Keratinocyte (primary cell): ENCODE measurements around the gene PSMB10. TPM values are rescaled to one million over a fixed set of nuclear protein-coding genes. Genes with fewer than 3 reads are reported as not detected.

ENCODE experiments used
- DNase-seq: peaks from one replicate; pipeline ENCODE4 v3.0.0-alpha.2; 2011; ENCODE audit warnings: low read depth, missing footprints, low spot score
- FAIRE-seq: peaks from 2 replicates; lab custom pipeline; 2011; peaks lifted over from hg19 to GRCh38; lab: Jason Lieb, UNC
- H2AFZ ChIP-seq: 2 replicates; pipeline ENCODE4 v1.6.0; 2012; ENCODE audit warnings: low read length, control low read depth, inconsistent platforms; ENCODE audit not compliant: control insufficient read depth
- H3K27ac ChIP-seq: 2 replicates; pipeline ENCODE4 v1.5.1; 2011; ENCODE audit warnings: low read length; ENCODE audit not compliant: control insufficient read depth, insufficient read depth
- H3K27me3 ChIP-seq: 3 replicates; pipeline ENCODE4 v1.6.0; 2011; ENCODE audit warnings: low read length; ENCODE audit not compliant: control insufficient read depth, insufficient read depth; ENCODE audit errors: extremely low read depth
- H3K36me3 ChIP-seq, 2 experiments: 2 replicates in 1 of 2; 3 replicates in 1 of 2; pipeline ENCODE4 v1.5.1; 2011; ENCODE audit warnings: low read length in 2 of 2, mild to moderate bottlenecking in 1 of 2; ENCODE audit not compliant: control insufficient read depth in 2 of 2, insufficient read depth in 2 of 2; ENCODE audit errors: extremely low read depth in 1 of 2
- H3K4me1 ChIP-seq: 3 replicates; pipeline ENCODE4 v1.5.1; 2011; ENCODE audit warnings: low read length; ENCODE audit not compliant: control insufficient read depth, insufficient read depth; ENCODE audit errors: extremely low read depth
- H3K4me2 ChIP-seq: 3 replicates; pipeline ENCODE4 v1.6.0; 2011; ENCODE audit warnings: low read depth, low read length; ENCODE audit not compliant: control insufficient read depth, insufficient read depth; ENCODE audit errors: extremely low read depth
- H3K4me3 ChIP-seq, 3 experiments: fragments of 200-600 bp in 1 of 3; sonication (generic) in 1 of 3; 2 replicates in 2 of 3; 3 replicates in 1 of 3; pipeline ENCODE4 v1.5.1; 2011 to 2016; ENCODE audit warnings: low read length in 3 of 3, mild to moderate bottlenecking in 3 of 3, control low read depth in 2 of 3, inconsistent platforms in 1 of 3, low read depth in 1 of 3, mixed read lengths in 1 of 3, mixed run types in 1 of 3, moderate library complexity in 1 of 3; ENCODE audit not compliant: control insufficient read depth in 2 of 3, insufficient read depth in 2 of 3; ENCODE audit errors: extremely low read depth in 1 of 3
- H3K79me2 ChIP-seq: 2 replicates; pipeline ENCODE4 v1.6.0; 2012; ENCODE audit warnings: low read length; ENCODE audit not compliant: control insufficient read depth, insufficient read depth
- H3K9ac ChIP-seq: 3 replicates; pipeline ENCODE4 v1.6.0; 2011; ENCODE audit warnings: low read length; ENCODE audit not compliant: control insufficient read depth, insufficient read depth; ENCODE audit errors: extremely low read depth
- H3K9me1 ChIP-seq: 3 replicates; pipeline ENCODE4 v1.6.0; 2011; ENCODE audit warnings: low read length; ENCODE audit not compliant: control insufficient read depth, insufficient read depth; ENCODE audit errors: extremely low read depth
- H3K9me3 ChIP-seq: 2 replicates; pipeline ENCODE4 v1.5.1; 2012; ENCODE audit warnings: low read depth, low read length; ENCODE audit not compliant: control insufficient read depth
- H4K20me1 ChIP-seq: 3 replicates; pipeline ENCODE4 v1.6.0; 2011; ENCODE audit warnings: low read length; ENCODE audit not compliant: control insufficient read depth, insufficient read depth; ENCODE audit errors: extremely low read depth
- EZH2 ChIP-seq: IDR thresholded peaks from one replicate; pipeline ENCODE4 v1.6.1; 2012; ENCODE audit warnings: inconsistent platforms, mild to moderate bottlenecking, low read length, moderate library complexity
- dilution Hi-C: fragments of 300-500 bp; cut with MboI; formaldehyde crosslinking; loops from one replicate; pipeline ENCODE4 v1.7.0; 2020; ENCODE audit warnings: low sequenced_read_pairs; ENCODE audit not compliant: extremely low pct_ligation_motif_present
- polyA plus RNA-seq, 5 experiments: library from polyadenylated mRNA; depleted of rRNA in 3 of 5; stranded (reverse) in 3 of 5; stranded (forward) in 1 of 5; unstranded in 1 of 5; fragments of >200 nt; gene quantifications; 1 replicate in 1 of 5; 2 replicates in 3 of 5; 3 replicates in 1 of 5; pipeline versions ENCODE4 v1.2.1 to v1.2.3, GENCODE V29; 2011 to 2012; ENCODE audit warnings: missing spikeins in 2 of 5, low read depth in 1 of 5, low replicate concordance in 1 of 5
- TF ChIP-seq, protein P1 (sequence below), 3 experiments: IDR thresholded peaks in 1 of 3; conservative IDR thresholded peaks in 1 of 3; optimal IDR thresholded peaks in 1 of 3; 2 replicates in 2 of 3; 3 replicates in 1 of 3; pipeline versions ENCODE3 to v1.5.1; 2011; ENCODE audit warnings: low read length in 3 of 3, mild to moderate bottlenecking in 3 of 3, moderate library complexity in 2 of 3, control low read depth in 1 of 3, inconsistent platforms in 1 of 3; ENCODE audit not compliant: insufficient read depth in 2 of 3; ENCODE audit errors: extremely low read depth in 1 of 3

The PSMB10 gene
- polyA plus RNA-seq, 1 donor (not counting 4 experiments of a cell fraction or from before 2014, with no cell fraction given), result 11.1 TPM

DNA sequence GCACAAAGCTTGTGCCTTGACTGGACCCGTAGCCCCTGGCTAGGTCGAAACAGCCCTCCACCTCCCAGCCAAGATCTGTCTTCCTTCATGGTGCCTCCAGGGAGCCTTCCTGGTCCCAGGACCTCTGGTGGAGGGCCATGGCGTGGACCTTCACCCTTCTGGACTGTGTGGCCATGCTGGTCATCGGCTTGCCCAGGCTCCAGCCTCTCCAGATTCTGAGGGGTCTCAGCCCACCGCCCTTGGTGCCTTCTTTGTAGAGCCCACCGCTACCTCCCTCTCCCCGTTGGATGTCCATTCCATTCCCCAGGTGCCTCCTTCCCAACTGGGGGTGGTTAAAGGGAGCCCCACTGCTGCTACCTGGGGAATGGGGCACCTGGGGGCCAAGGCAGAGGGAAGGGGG lies 8.5 kb downstream of the PSMB10 start:
- Histone ChIP-seq H3K36me3 (peaks cover 20 to 21% of the 10 kb centered on the region in 2 experiments), H3K27ac (no peak overlapping the region), H3K9ac (no peak overlapping the region), H3K4me1 (peaks cover 11% of the 10 kb centered on the region), H3K79me2 (no peaks in the 10 kb centered on the region), H3K4me3 (no peak overlapping the region), H3K4me2 (no peak overlapping the region), H4K20me1 (peaks cover 8% of the 10 kb centered on the region), H3K27me3 (no peaks in the 10 kb centered on the region), H2AFZ (no peak overlapping the region), H3K9me3 (no peaks in the 10 kb centered on the region), H3K9me1 (no peaks in the 10 kb centered on the region)
- dilution Hi-C loops, result no loop called here
- TF ChIP-seq, protein P1, sequence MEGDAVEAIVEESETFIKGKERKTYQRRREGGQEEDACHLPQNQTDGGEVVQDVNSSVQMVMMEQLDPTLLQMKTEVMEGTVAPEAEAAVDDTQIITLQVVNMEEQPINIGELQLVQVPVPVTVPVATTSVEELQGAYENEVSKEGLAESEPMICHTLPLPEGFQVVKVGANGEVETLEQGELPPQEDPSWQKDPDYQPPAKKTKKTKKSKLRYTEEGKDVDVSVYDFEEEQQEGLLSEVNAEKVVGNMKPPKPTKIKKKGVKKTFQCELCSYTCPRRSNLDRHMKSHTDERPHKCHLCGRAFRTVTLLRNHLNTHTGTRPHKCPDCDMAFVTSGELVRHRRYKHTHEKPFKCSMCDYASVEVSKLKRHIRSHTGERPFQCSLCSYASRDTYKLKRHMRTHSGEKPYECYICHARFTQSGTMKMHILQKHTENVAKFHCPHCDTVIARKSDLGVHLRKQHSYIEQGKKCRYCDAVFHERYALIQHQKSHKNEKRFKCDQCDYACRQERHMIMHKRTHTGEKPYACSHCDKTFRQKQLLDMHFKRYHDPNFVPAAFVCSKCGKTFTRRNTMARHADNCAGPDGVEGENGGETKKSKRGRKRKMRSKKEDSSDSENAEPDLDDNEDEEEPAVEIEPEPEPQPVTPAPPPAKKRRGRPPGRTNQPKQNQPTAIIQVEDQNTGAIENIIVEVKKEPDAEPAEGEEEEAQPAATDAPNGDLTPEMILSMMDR (optimal IDR thresholded peaks at IDR 0.05 in 1 of 3, IDR thresholded peaks at IDR 0.05 in 1 of 3, conservative IDR thresholded peaks at IDR 0.05 in 1 of 3; ENCODE audit: extremely low read depth in 1 of 3, insufficient read depth in 2 of 3, low read length in 3 of 3), result no peak
- no peak for TF ChIP-seq EZH2
- DNase-seq (no peak), FAIRE-seq (no peak)

DNA sequence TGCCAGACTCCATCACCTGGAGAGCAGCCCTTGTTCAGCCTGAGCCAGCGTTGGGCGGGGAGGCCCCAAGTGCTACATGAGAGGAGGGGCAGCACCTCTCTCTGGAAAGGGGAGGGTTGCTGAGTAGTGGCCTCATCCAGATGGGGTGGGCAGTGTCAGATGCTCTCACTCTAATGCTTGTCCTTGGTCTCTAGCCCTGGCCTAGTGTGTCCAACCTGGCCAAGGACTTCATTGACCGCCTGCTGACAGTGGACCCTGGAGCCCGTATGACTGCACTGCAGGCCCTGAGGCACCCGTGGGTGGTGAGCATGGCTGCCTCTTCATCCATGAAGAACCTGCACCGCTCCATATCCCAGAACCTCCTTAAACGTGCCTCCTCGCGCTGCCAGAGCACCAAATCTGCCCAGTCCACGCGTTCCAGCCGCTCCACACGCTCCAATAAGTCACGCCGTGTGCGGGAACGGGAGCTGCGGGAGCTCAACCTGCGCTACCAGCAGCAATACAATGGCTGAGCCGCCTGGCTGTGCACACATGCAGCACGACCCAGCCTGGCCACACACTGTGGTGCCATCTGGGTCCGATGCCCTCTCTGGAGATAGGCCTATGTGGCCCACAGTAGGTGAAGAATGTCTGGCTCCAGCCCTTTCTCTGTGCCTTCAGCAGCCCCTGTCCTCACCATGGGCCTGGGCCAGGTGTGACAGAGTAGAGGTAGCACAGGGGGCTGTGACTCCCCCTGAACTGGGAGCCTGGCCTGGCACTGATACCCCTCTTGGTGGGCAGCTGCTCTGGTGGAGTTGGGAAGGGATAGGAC lies 9.3 kb downstream of the PSMB10 start:
- Histone ChIP-seq H3K36me3 (peaks cover 19 to 21% of the 10 kb centered on the region in 2 experiments), H3K9me1 (no peaks in the 10 kb centered on the region), H2AFZ (no peak overlapping the region), H3K4me3 (no peak overlapping the region), H3K27ac (no peak overlapping the region), H3K4me2 (no peak overlapping the region), H3K9me3 (no peaks in the 10 kb centered on the region), H3K27me3 (no peaks in the 10 kb centered on the region), H3K4me1 (peaks cover 17% of the 10 kb centered on the region), H3K79me2 (no peaks in the 10 kb centered on the region), H3K9ac (no peak overlapping the region), H4K20me1 (peaks cover 8% of the 10 kb centered on the region)
- TF ChIP-seq, protein P1 (optimal IDR thresholded peaks at IDR 0.05 in 1 of 3, IDR thresholded peaks at IDR 0.05 in 1 of 3, conservative IDR thresholded peaks at IDR 0.05 in 1 of 3; ENCODE audit: extremely low read depth in 1 of 3, insufficient read depth in 2 of 3, low read length in 3 of 3), result no peak
- TF ChIP-seq EZH2, result no peak
- no peak for DNase-seq
- dilution Hi-C loops, result no loop called here
- FAIRE-seq, result no peak
